ENCODE data around the gene NTF4.

Gene NTF4

DNA sequence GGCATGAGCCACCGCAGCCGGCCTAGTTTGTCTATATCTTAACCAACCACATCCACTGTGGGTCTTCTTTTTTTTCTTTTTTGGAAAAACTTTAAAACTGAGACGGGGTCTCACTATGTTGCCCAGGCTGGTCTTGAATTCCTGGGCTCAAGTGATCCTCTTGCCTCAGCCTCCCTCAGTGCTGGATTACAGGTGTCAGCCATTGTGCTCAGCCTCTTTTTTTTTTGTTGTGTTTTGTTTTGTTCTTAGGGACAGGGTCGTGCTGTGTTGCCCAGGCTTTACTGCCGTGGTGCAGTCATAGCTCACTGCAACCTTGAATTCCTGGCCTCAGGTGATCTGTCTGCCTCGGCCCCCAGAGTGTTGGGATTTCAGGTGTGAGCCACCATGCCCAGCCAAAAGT lies 28.1 kb upstream of the NTF4 start:
- Mint-ChIP-seq H3K4me1 (peaks cover 19% of the 10 kb centered on the region), H3K27me3 (ENCODE audit: low read depth, poor library complexity) (no peaks in the 10 kb centered on the region), H3K9me3 (no peaks in the 10 kb centered on the region), H3K36me3 (ENCODE audit: low read depth) (peaks cover 77% of the 10 kb centered on the region), H3K4me3 (no peak overlapping the region), H3K27ac (no peak overlapping the region)
- no peak for TF ChIP-seq CTCF (IDR thresholded peaks at IDR 0.05)
- no peak for DNase-seq

GRCh38 chr19:49091391-49092038 lies 26.9 kb upstream of the NTF4 start:
- TF ChIP-seq CTCF (IDR thresholded peaks at IDR 0.05), result no peak
- Mint-ChIP-seq H3K27me3 (ENCODE audit: low read depth, poor library complexity) (no peaks in the 10 kb centered on the region), H3K36me3 (ENCODE audit: low read depth) (peaks cover 74% of the 10 kb centered on the region), H3K4me3 (no peak overlapping the region), H3K9me3 (no peaks in the 10 kb centered on the region), H3K4me1 (peaks cover 24% of the 10 kb centered on the region), H3K27ac (peak overlapping the region; percentile 74)
- no peak for DNase-seq

- Mint-ChIP-seq H3K9me3 (peaks cover 3% of the 10 kb centered on the region), H3K27ac (peak overlapping the region; percentile 94), H3K4me1 (peaks cover 41% of the 10 kb centered on the region), H3K27me3 (ENCODE audit: low read depth, poor library complexity) (peaks cover 20% of the 10 kb centered on the region), H3K4me3 (peak overlapping the region; percentile 98), H3K36me3 (ENCODE audit: low read depth) (peaks cover 43% of the 10 kb centered on the region)
- DNase-seq, result no peak
- TF ChIP-seq CTCF (IDR thresholded peaks at IDR 0.05), result no peak
These were observed 21.7 kb upstream of the NTF4 start for GRCh38 chr19:49086296-49086695.

DNA sequence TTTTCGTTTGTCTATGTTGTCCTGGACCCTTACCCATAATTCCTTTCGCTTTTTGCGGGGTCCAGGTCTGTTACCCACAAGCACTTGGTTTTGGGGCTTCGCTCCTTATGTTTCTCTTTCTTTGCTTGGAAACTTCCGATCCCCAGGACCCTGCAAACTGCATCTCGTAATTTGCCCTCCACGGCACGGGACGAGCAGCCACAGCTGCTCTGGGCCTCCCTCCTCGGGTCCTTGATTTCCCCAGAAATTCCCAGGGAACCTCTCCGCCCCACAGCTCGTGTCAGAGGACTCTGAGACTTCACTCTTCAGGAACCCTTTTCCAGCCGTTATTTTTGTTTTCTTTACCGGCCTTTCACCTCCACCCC lies 21.2 kb upstream of the NTF4 start:
- peak overlapping the region; percentile 98 for H3K4me3 Mint-ChIP-seq
- H3K27me3 Mint-ChIP-seq (ENCODE audit: low read depth, poor library complexity), result peaks cover 22% of the 10 kb centered on the region

DNA sequence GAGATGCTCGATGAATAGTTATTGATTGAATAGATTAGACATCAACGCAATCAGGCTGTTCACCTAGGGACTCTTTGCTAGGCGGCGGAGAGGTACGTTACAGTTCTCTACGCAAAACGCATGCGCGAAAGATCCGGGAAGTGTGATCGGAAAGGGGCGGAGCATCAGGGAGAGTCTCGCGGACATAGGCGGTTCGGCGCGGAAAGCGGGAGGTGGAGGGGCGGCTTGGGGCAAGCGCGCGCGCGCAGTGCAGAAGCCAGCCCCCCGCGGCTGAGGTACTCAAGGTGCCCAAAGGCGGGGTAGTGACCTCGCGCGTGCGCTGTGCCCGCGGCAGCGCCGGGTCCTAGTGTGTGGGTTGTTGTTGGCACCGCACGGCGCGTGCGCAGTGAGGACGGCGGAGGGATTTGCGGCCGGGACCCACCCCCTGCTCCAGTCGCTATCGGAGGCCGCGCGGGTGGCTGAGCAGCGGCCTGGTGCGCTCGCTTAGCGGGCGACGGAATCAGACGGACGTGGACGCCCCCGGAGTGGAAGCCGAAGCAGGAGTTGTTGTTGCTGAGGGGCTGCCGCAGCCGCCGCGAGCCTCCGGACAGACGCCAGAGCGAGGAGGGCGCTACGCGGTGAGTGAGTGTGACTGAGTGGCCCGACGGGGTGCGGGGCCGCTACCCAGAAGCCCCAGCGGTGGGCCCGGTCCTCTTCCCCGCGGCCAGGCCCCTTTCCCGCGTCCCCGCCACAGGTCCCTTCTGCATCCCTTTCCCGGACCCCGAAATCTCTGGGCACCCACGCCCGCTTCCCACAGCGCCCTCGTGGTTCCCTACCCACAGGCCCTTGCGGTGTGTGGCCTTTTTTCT lies 20.6 kb upstream of the NTF4 start, which contains the start of gene SNRNP70:
TSS of gene SNRNP70 (plus strand) at position 432 of the 848 bp plus-strand sequence. CDS start 964 bp downstream, outside the sequence.
- TF ChIP-seq CTCF (IDR thresholded peaks at IDR 0.05), result no peak
- H3K4me1 Mint-ChIP-seq, result peaks cover 39% of the 10 kb centered on the region
- peak within 1 kb of the TSS; percentile 96 for H3K27ac Mint-ChIP-seq
- H3K9me3 Mint-ChIP-seq, result peaks cover 3% of the 10 kb centered on the region
- H3K27me3 Mint-ChIP-seq (ENCODE audit: low read depth, poor library complexity), result peaks cover 27% of the 10 kb centered on the region
- peaks cover 33% of the 10 kb centered on the region for H3K36me3 Mint-ChIP-seq (ENCODE audit: low read depth)
- peak; percentile 99 for DNase-seq
- peak within 1 kb of the TSS; percentile 98 for H3K4me3 Mint-ChIP-seq

More for the DNA sequence above, 21.2 kb upstream of the NTF4 start:
- Mint-ChIP-seq H3K4me1 (peaks cover 41% of the 10 kb centered on the region), H3K27ac (peak overlapping the region; percentile 94), H3K36me3 (ENCODE audit: low read depth) (peaks cover 39% of the 10 kb centered on the region), H3K9me3 (peaks cover 3% of the 10 kb centered on the region)
- TF ChIP-seq CTCF (IDR thresholded peaks at IDR 0.05), result no peak
- DNase-seq, result no peak

Measured in nephron progenitor cell (in vitro differentiated cells).